ENCODE results near the gene FXYD1. TPM values are rescaled to one million over a fixed set of nuclear protein-coding genes. Genes with fewer than 3 reads are reported as not detected.
"Not testable (repeated sequence)": the region's sequence is repeated elsewhere in the genome, so short reads cannot be mapped to it uniquely, and the experiment has no call there.

FXYD1 gene
- total RNA-seq, 1 donor from 2014 or later = not detected

GRCh38 chr19:35144259-35144599 lies 5.6 kb downstream of the FXYD1 start:
- DNase-seq = no peak

- DNase-seq = peak; percentile 14
Measured at GRCh38 chr19:35144600-35145436, 6.2 kb downstream of the FXYD1 start.

GRCh38 chr19:35146746-35147459 lies 8.3 kb downstream of the FXYD1 start:
- DNase-seq = no peak

- DNase-seq = no peak
Measured at GRCh38 chr19:35149463-35149862, 10.8 kb downstream of the FXYD1 start.

- DNase-seq = no peak
Measured at GRCh38 chr19:35150445-35150844, 11.8 kb downstream of the FXYD1 start.

GRCh38 chr19:35151273-35152065 lies 12.8 kb downstream of the FXYD1 start:
- DNase-seq = no peak

- DNase-seq = not testable (repeated sequence)
Measured at GRCh38 chr19:35153129-35153522, 14.5 kb downstream of the FXYD1 start.

- DNase-seq = peak; percentile 65
Measured at GRCh38 chr19:35153701-35154524, 15.3 kb downstream of the FXYD1 start.

GRCh38 chr19:35154525-35155406 lies 16.1 kb downstream of the FXYD1 start, which contains the start of gene FXYD5:
TSS of gene FXYD5 (plus strand) at chr19:35154735. CDS start at chr19:35155551, 816 bp downstream.
- DNase-seq = peak; percentile 73

- no peak for DNase-seq
Measured at GRCh38 chr19:35155441-35155840, 16.8 kb downstream of the FXYD1 start.

GRCh38 chr19:35155981-35156672 lies 17.5 kb downstream of the FXYD1 start:
- no peak for DNase-seq

GRCh38 chr19:35156673-35157014 lies 18.0 kb downstream of the FXYD1 start:
- DNase-seq = no peak

GRCh38 chr19:35157431-35157830 lies 18.8 kb downstream of the FXYD1 start:
- DNase-seq = no peak

GRCh38 chr19:35159606-35160005 lies 21.0 kb downstream of the FXYD1 start:
- DNase-seq = no peak

GRCh38 chr19:35160629-35161433 lies 22.2 kb downstream of the FXYD1 start:
- no peak for DNase-seq

- DNase-seq = no peak
Measured at GRCh38 chr19:35161434-35161743, 22.8 kb downstream of the FXYD1 start.

GRCh38 chr19:35162471-35163326 lies 24.1 kb downstream of the FXYD1 start:
- no peak for DNase-seq

- DNase-seq = no peak
Measured at GRCh38 chr19:35164418-35164817, 25.8 kb downstream of the FXYD1 start.

Measured in dermis blood vessel endothelial cell (primary cell).